Measurements from ENCODE around the gene CNOT8. TPM values are rescaled to one million over a fixed set of nuclear protein-coding genes. Genes with fewer than 3 reads are reported as not detected.
A peak's percentile ranks its signal among the peaks of the same experiment; 100 is the strongest.

The CNOT8 gene
- total RNA-seq: 100 to 1,000 TPM; 125 to 133 TPM
- polyA plus RNA-seq (2013, experiment 1 of 2): 99.5 TPM
- polyA plus RNA-seq (2013, experiment 2 of 2): 97.1 TPM
- 70.2 to 192 (median 136) reads per million in 172 experiments for total RNA-seq

- no peaks in the 10 kb centered on the region for H3K9me3 Mint-ChIP-seq
- POLR2A ChIA-PET: interaction anchor here (0.6 to 2.8 kb wide), 14 partner anchors 9 to 820 kb away, joined by 3 to 17 read pairs (median 6); partner anchors contain the start of genes FAM114A2, GEMIN5, LARP1 and MFAP3
- peak; percentile 96 to 99 (median 98) for DNase-seq
Observed at GRCh38 chr5:154858297-154858971, at the start of gene CNOT8. CNOT8 (plus strand) TSS chr5:154858627; CDS start chr5:154863279, 4,652 bp downstream.

GRCh38 chr5:154811239-154811638 is 47.2 kb upstream of the CNOT8 start:
- Histone ChIP-seq H3K4me1 (ENCODE audit: insufficient read depth, low read length) (peaks cover 28% of the 10 kb centered on the region), H3K9me3 (ENCODE audit: control insufficient read depth in 1 of 2, insufficient read depth in 1 of 2, low read length in 2 of 2) (no peaks in the 10 kb centered on the region), H3K36me3 (ENCODE audit: insufficient read depth, low read length) (peaks cover 85% of the 10 kb centered on the region), H3K27ac (ENCODE audit: low read depth in 1 of 2, low read length in 2 of 2) (no peak overlapping the region), H3K4me3 (ENCODE audit: low read length) (no peak overlapping the region), H3K27me3 (ENCODE audit: control insufficient read depth in 1 of 2, insufficient read depth in 2 of 2, low read length in 2 of 2) (no peaks in the 10 kb centered on the region)
- Mint-ChIP-seq H3K27ac (no peak overlapping the region), H3K4me3 (no peak overlapping the region), H3K27me3 (no peaks in the 10 kb centered on the region), H3K36me3 (ENCODE audit: low read depth) (peaks cover 89% of the 10 kb centered on the region), H3K4me1 (ENCODE audit: low read depth) (peaks cover 40% of the 10 kb centered on the region), H3K9me3 (no peaks in the 10 kb centered on the region)
- CTCF ChIA-PET: interaction anchor here (1.1 kb wide), 1 partner anchor 161 kb away, joined by 7 read pairs; no protein-coding TSS in a partner anchor
- intact Hi-C loops (cut with DNase I, micrococcal nuclease): loop anchor here (5.0 kb wide), 1 partner anchor 46 kb away; the partner anchor contains the start of gene CNOT8 (in 2 of the 2)
- ATAC-seq (ENCODE audit: poor library complexity): no peak
- POLR2A ChIA-PET: no interaction called here
- TF ChIP-seq CTCF (IDR thresholded peaks at IDR 0.05): no peak
- DNase-seq: no peak

More at GRCh38 chr5:154858297-154858971, at the start of gene CNOT8:
- CTCF ChIA-PET: no interaction called here
- intact Hi-C loops (cut with DNase I, micrococcal nuclease): loop anchor here (1.0 to 10.0 kb wide), 8 partner anchors 46 to 664 kb away; partner anchors contain the start of genes LARP1 (in 2 of the 2), SAP30L (in 2 of the 2), GALNT10 (in 1 of the 2) and MRPL22 (in 1 of the 2)
- Histone ChIP-seq H3K4me3 (ENCODE audit: low read length) (peak within 1 kb of the TSS; percentile 73), H3K9me3 (ENCODE audit: control insufficient read depth in 1 of 2, insufficient read depth in 1 of 2, low read length in 2 of 2) (no peaks in the 10 kb centered on the region), H3K27me3 (ENCODE audit: control insufficient read depth in 1 of 2, insufficient read depth in 2 of 2, low read length in 2 of 2) (no peaks in the 10 kb centered on the region), H3K36me3 (ENCODE audit: insufficient read depth, low read length) (peaks cover 4% of the 10 kb centered on the region), H3K4me1 (ENCODE audit: insufficient read depth, low read length) (peaks cover 33% of the 10 kb centered on the region), H3K27ac (ENCODE audit: low read depth in 1 of 2, low read length in 2 of 2) (peak within 1 kb of the TSS; percentile 96 to 98)
- Mint-ChIP-seq H3K4me3 (peak within 1 kb of the TSS; percentile 92), H3K27ac (peak within 1 kb of the TSS; percentile 98), H3K36me3 (ENCODE audit: low read depth) (peaks cover 46% of the 10 kb centered on the region), H3K4me1 (ENCODE audit: low read depth) (peaks cover 53% of the 10 kb centered on the region), H3K27me3 (no peaks in the 10 kb centered on the region)
- ATAC-seq (ENCODE audit: poor library complexity): peak; percentile 71
- no peak for TF ChIP-seq CTCF (IDR thresholded peaks at IDR 0.05)

GRCh38 chr5:154811653-154812465 is 46.6 kb upstream of the CNOT8 start:
- DNase-seq: peak; percentile 50 to 82 (median 62)
- Mint-ChIP-seq H3K4me1 (ENCODE audit: low read depth) (peaks cover 40% of the 10 kb centered on the region), H3K27me3 (no peaks in the 10 kb centered on the region), H3K27ac (peak overlapping the region; percentile 38), H3K4me3 (no peak overlapping the region), H3K36me3 (ENCODE audit: low read depth) (peaks cover 89% of the 10 kb centered on the region), H3K9me3 (no peaks in the 10 kb centered on the region)
- intact Hi-C loops (cut with DNase I, micrococcal nuclease): loop anchor here (1.0 to 5.0 kb wide), 3 partner anchors 45 to 162 kb away; partner anchors contain the start of genes CNOT8 (in 2 of the 2) and LARP1 (in 1 of the 2)
- ChIA-PET POLR2A (no interaction called here), CTCF (interaction anchor here (1.1 kb wide), 1 partner anchor 162 kb away, joined by 7 read pairs; no protein-coding TSS in a partner anchor)
- H3K27me3 ChIP-seq (ENCODE audit: control insufficient read depth in 1 of 2, insufficient read depth in 2 of 2, low read length in 2 of 2): no peaks in the 10 kb centered on the region
- TF ChIP-seq CTCF (IDR thresholded peaks at IDR 0.05): peak; percentile 94
- ATAC-seq (ENCODE audit: poor library complexity): peak; percentile 83
- H3K4me3 ChIP-seq (ENCODE audit: low read length): no peak overlapping the region
- peaks cover 84% of the 10 kb centered on the region for H3K36me3 ChIP-seq (ENCODE audit: insufficient read depth, low read length)
- H3K27ac ChIP-seq (ENCODE audit: low read depth in 1 of 2, low read length in 2 of 2): no peak overlapping the region
- no peaks in the 10 kb centered on the region for H3K9me3 ChIP-seq (ENCODE audit: control insufficient read depth in 1 of 2, insufficient read depth in 1 of 2, low read length in 2 of 2)
- H3K4me1 ChIP-seq (ENCODE audit: insufficient read depth, low read length): peaks cover 28% of the 10 kb centered on the region

All from CD4-positive, alpha-beta T cell (primary cell).